Testis (tissue), 3 donors: ENCODE measurements around the gene JAKMIP2. TPM values are rescaled to one million over a fixed set of nuclear protein-coding genes. Genes with fewer than 3 reads are reported as not detected.

Source experiments
- DNase-seq: peaks from one replicate; pipeline ENCODE4 v3.0.0-alpha.2; 2019
- H3K27ac ChIP-seq, 2 donors: fragments of 200-600 bp; sonication (generic); one replicate each; pipeline ENCODE4 v1.5.1; 2019
- H3K27me3 ChIP-seq: fragments of 200-600 bp; sonication (generic); one replicate; pipeline ENCODE4 v1.5.1; 2019
- H3K36me3 ChIP-seq: fragments of 200-600 bp; sonication (generic); one replicate; pipeline ENCODE4 v1.5.1; 2017; ENCODE audit warnings: low read depth; ENCODE audit errors: missing control alignments
- H3K4me1 ChIP-seq: fragments of 200-600 bp; sonication (generic); one replicate; pipeline ENCODE4 v1.5.1; 2019
- H3K4me3 ChIP-seq, 2 donors: fragments of 200-600 bp; sonication (generic); one replicate each; pipeline ENCODE4 v1.5.1; 2017 to 2019
- H3K9me3 ChIP-seq: fragments of 200-600 bp; sonication (generic); one replicate; pipeline ENCODE4 v1.5.1; 2017
- POLR2A ChIP-seq: fragments of 450-650 bp; IDR thresholded peaks from one replicate; pipeline ENCODE4 v1.6.1; 2017; ENCODE audit warnings: antibody characterized with exemption, mild to moderate bottlenecking, moderate library complexity
- WGBS, 2 donors: methylation state at CpG; one replicate each; pipeline ENCODE4 v1.1.5; 2018; 5-methylcytosine and 5-hydroxymethylcytosine counted together
- intact Hi-C: fragments of 100-400 bp; cut with DNase I; formaldehyde crosslinking; loops from one replicate; pipeline ENCODE4 v1.15.1; 2023; ENCODE audit warnings: low total_unique reads
- polyA plus RNA-seq: library from polyadenylated mRNA; stranded (reverse); fragments of 350-450 nt; fragmentation: Illumina TruSeq; extraction: RNeasy Lipid Tissue Mini Kit (QIAGEN cat#74804); gene quantifications from one replicate; pipeline ENCODE4 v1.2.3, GENCODE V29; 2014; ENCODE audit warnings: low read depth, low replicate concordance; ENCODE audit not compliant: insufficient read depth
- total RNA-seq, 2 donors: library from RNA; depleted of rRNA; stranded (reverse); fragments of >200 nt; gene quantifications; one replicate each; pipeline ENCODE4 v1.2.3, GENCODE V29; 2016
- TF ChIP-seq, protein P1 (sequence below), 3 experiments: fragments of 450-650 bp in 2 of 3; fragments of 200-600 bp in 1 of 3; sonication (generic) in 1 of 3; IDR thresholded peaks; one replicate each; pipeline ENCODE4 v1.5.1; 2016 to 2019; ENCODE audit warnings: antibody characterized with exemption in 3 of 3, mild to moderate bottlenecking in 2 of 3, moderate library complexity in 1 of 3

JAKMIP2 gene
- total and polyA plus RNA-seq, 3 donors from 2014 or later, result 1.7 to 7.7 (median 3.4) TPM

DNA sequence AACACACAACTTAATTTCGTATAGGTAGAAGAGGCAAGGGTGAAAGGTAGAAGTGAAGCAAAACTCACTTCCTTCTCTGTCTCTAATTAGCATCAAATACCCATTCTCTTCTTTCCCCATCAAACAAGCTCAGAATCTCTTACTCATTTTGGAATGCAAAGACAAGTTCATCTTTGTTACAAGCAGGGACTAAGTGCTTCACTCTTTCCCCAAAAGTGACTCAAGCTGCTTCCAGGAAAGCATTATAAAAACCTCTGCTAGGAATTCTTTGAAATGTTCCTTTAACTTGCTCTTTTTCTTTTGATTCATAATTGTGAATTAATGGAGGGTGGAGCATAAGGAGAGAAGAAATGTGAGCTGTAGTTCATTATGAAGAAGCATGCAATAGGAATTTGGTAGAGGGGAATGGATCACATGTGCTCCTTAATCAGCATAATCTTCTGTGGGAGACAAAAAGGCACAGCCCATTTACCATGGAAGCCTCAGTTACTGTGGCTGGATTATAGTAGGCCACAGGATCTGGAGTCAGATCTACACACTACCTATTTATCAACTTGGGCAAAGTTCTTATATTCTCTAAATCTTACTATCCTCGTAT is 163.1 kb downstream of the JAKMIP2 start:
- no peak overlapping the region for H3K27ac ChIP-seq
- no peaks in the 10 kb centered on the region for H3K27me3 ChIP-seq
- DNase-seq, result no peak
- 83 to 87% methylated on average over 2 of the region's 2 CpGs for WGBS, 2 donors
- no peaks in the 10 kb centered on the region for H3K36me3 ChIP-seq
- TF ChIP-seq POLR2A, result no peak
- TF ChIP-seq, protein P1, sequence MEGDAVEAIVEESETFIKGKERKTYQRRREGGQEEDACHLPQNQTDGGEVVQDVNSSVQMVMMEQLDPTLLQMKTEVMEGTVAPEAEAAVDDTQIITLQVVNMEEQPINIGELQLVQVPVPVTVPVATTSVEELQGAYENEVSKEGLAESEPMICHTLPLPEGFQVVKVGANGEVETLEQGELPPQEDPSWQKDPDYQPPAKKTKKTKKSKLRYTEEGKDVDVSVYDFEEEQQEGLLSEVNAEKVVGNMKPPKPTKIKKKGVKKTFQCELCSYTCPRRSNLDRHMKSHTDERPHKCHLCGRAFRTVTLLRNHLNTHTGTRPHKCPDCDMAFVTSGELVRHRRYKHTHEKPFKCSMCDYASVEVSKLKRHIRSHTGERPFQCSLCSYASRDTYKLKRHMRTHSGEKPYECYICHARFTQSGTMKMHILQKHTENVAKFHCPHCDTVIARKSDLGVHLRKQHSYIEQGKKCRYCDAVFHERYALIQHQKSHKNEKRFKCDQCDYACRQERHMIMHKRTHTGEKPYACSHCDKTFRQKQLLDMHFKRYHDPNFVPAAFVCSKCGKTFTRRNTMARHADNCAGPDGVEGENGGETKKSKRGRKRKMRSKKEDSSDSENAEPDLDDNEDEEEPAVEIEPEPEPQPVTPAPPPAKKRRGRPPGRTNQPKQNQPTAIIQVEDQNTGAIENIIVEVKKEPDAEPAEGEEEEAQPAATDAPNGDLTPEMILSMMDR (IDR thresholded peaks at IDR 0.05), result no peak
- intact Hi-C loops, result no loop called here
- H3K4me3 ChIP-seq, result no peak overlapping the region
- H3K4me1 ChIP-seq, result peaks cover 5% of the 10 kb centered on the region
- H3K9me3 ChIP-seq, result no peaks in the 10 kb centered on the region

- Histone ChIP-seq H3K9me3 (no peaks in the 10 kb centered on the region), H3K36me3 (no peaks in the 10 kb centered on the region), H3K4me3 (no peak overlapping the region), H3K4me1 (peaks cover 5% of the 10 kb centered on the region), H3K27ac (no peak overlapping the region), H3K27me3 (no peaks in the 10 kb centered on the region)
- no peak for DNase-seq
- 83 to 86% methylated on average over 6 of the region's 6 CpGs for WGBS, 2 donors
- intact Hi-C loops, result no loop called here
- TF ChIP-seq, protein P1 (IDR thresholded peaks at IDR 0.05), result no peak
- TF ChIP-seq POLR2A, result no peak
Measured at GRCh38 chr5:147617711-147618350, 164.7 kb downstream of the JAKMIP2 start.

DNA sequence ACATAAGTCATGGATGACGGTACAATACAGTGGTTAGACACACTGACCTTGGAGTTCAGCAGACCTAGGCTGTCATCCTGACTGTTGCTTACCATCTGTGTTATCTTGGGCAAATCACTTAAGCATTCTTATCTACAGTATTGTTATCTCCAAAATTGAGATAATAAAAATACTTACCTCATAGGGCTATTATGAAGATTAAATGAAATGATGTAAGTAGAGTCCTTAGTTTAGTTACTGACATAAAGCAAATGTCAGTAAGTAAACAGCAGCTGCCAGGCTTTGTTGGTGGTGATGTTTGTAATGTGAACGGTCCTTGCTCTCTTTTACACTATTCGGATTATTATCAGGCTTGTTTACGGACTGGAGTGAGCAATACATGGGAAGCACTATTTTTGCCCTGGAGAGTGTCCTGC is 165.3 kb downstream of the JAKMIP2 start:
- 87 to 88% methylated on average over 4 of the region's 4 CpGs for WGBS, 2 donors
- DNase-seq, result no peak
- H3K4me1 ChIP-seq, result peaks cover 5% of the 10 kb centered on the region
- H3K4me3 ChIP-seq, result no peak overlapping the region
- no peaks in the 10 kb centered on the region for H3K27me3 ChIP-seq
- no peak overlapping the region for H3K27ac ChIP-seq
- H3K9me3 ChIP-seq, result no peaks in the 10 kb centered on the region
- intact Hi-C loops, result no loop called here
- TF ChIP-seq, protein P1 (IDR thresholded peaks at IDR 0.05), result no peak
- no peak for TF ChIP-seq POLR2A
- H3K36me3 ChIP-seq, result no peaks in the 10 kb centered on the region

GRCh38 chr5:147616421-147616820 is 166.1 kb downstream of the JAKMIP2 start:
- TF ChIP-seq, protein P1 (IDR thresholded peaks at IDR 0.05), result no peak
- no peak for TF ChIP-seq POLR2A
- intact Hi-C loops, result no loop called here
- DNase-seq, result no peak

DNA sequence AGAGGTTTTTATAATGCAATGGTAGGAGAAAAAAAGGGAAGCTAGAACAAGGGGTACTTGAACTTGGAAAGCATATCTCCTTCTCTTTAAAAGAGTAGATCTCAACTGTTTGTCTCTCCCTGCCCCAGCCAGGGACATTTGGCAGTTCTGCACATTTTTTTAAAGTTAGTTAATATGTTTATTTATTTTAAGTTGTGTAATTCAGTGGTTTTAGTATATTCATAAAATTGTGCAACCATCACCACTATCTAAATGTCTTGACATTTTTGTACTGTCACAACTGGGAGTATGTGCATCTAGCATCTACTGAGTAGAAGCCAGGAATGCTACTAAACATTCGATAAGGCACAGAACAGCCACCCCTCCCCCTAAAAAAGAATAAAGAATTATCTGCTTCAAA is 169.2 kb downstream of the JAKMIP2 start:
- no peaks in the 10 kb centered on the region for H3K9me3 ChIP-seq
- WGBS, 2 donors, result 69% methylated on average over 1 of the region's 1 CpG
- no peak for TF ChIP-seq POLR2A
- TF ChIP-seq, protein P1 (IDR thresholded peaks at IDR 0.05), result no peak
- no peak for DNase-seq
- H3K27me3 ChIP-seq, result no peaks in the 10 kb centered on the region
- no peaks in the 10 kb centered on the region for H3K4me1 ChIP-seq
- no peak overlapping the region for H3K27ac ChIP-seq
- no peaks in the 10 kb centered on the region for H3K36me3 ChIP-seq
- H3K4me3 ChIP-seq, result no peak overlapping the region
- intact Hi-C loops, result no loop called here

More at GRCh38 chr5:147616421-147616820, 166.1 kb downstream of the JAKMIP2 start:
- no peaks in the 10 kb centered on the region for H3K36me3 ChIP-seq
- WGBS, 2 donors, result 80 to 82% methylated on average over 1 of the region's 1 CpG
- H3K4me3 ChIP-seq, result no peak overlapping the region
- H3K27me3 ChIP-seq, result no peaks in the 10 kb centered on the region
- no peak overlapping the region for H3K27ac ChIP-seq
- H3K4me1 ChIP-seq, result peaks cover 3% of the 10 kb centered on the region
- H3K9me3 ChIP-seq, result no peaks in the 10 kb centered on the region
